HG03280 (cell line): ENCODE results near the gene SAMD11.
"Not testable (repeated sequence)": the region's sequence is repeated elsewhere in the genome, so short reads cannot be mapped to it uniquely, and the experiment has no call there.

Experiments used
- ATAC-seq: cut with Tn5 transposase; IDR thresholded peaks from one replicate; pipeline ENCODE4 v1.9.1; 2021; ENCODE audit warnings: mild to moderate bottlenecking, moderate library complexity; ENCODE audit not compliant: unreplicated experiment

Gene SAMD11, protein sequence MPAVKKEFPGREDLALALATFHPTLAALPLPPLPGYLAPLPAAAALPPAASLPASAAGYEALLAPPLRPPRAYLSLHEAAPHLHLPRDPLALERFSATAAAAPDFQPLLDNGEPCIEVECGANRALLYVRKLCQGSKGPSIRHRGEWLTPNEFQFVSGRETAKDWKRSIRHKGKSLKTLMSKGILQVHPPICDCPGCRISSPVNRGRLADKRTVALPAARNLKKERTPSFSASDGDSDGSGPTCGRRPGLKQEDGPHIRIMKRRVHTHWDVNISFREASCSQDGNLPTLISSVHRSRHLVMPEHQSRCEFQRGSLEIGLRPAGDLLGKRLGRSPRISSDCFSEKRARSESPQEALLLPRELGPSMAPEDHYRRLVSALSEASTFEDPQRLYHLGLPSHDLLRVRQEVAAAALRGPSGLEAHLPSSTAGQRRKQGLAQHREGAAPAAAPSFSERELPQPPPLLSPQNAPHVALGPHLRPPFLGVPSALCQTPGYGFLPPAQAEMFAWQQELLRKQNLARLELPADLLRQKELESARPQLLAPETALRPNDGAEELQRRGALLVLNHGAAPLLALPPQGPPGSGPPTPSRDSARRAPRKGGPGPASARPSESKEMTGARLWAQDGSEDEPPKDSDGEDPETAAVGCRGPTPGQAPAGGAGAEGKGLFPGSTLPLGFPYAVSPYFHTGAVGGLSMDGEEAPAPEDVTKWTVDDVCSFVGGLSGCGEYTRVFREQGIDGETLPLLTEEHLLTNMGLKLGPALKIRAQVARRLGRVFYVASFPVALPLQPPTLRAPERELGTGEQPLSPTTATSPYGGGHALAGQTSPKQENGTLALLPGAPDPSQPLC

DNA sequence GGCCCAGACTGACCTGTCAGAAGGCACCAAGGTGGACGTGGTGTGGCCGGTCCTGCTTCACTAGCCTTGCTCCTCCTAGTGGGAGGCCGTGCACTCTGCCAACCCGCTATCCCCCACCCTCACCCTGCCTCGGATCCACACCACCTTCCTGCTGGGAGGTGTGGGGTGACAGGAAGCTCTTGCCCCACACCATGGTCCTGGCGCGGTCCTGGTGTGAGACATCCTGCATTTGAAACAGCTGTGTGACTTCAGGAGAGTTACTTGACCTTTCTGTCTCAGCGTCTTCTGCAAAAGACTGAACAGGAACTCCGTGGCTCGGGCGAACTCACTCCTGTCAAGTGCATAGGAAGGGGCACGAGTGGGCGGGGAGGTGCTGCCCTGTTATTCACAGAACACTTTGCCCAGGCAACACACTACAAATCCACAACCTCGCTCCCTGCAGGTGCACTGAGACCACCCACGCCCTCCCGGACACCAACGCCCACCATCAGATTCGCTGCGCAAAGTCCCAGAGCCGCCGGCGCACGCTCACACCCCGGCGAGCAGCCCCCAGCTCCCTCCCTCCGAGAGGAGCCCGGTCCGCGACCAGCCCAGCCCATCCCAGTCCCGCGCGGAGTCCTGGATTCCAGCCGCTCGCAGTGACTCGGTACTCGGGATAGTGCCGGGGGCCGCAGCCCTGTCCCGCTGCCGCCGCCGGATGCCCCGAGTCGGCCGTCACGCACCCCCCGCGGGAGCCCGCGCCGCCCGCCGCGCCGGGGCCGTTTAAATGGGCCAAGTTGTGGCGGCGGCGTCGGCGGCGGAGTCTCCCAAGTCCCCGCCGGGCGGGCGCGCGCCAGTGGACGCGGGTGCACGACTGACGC lies at the start of gene SAMD11:
Gene SAMD11, plus strand, starts transcription at position 793 of the 860 bp plus-strand sequence. CDS start 509 bp downstream, outside the sequence.
- no peak for ATAC-seq

DNA sequence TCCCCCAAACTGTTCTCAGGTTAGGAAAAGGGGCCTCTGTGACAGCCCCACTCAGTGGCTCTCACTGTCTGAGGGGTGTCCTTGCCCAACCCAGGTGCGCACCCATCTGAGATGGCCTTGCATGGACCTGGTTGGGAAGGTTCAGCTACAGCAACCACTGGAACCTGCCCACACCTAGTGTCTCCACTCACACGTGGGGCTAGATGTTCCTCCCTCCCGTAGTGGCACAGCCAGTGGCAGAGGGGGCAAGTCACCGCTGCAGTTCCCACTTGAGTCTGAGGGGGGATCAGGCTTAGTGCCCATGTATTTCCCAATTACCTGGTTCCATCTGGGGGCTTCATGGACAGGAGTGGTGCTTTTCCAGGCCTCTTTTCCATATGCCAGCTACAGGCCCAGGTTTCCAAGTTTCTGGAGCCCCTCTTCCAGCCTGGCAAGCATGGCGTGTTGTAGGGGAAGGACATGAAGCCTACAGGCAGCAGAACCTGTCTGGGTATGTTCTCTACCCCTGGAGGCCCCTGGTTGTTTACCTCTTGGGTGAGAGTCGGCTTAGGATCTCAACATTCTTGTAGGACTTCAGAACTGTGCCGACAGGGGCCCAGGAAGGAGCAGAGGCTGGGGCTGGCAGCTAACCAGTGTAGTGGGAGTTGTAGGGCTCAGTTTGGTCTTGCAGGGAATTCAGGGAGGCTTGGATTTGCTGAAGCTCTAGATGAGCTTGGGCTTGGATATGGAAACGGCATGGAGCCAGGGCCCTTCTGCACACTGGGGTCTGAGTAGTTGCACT lies 47.1 kb upstream of the SAMD11 start:
- ATAC-seq, result not testable (repeated sequence)

DNA sequence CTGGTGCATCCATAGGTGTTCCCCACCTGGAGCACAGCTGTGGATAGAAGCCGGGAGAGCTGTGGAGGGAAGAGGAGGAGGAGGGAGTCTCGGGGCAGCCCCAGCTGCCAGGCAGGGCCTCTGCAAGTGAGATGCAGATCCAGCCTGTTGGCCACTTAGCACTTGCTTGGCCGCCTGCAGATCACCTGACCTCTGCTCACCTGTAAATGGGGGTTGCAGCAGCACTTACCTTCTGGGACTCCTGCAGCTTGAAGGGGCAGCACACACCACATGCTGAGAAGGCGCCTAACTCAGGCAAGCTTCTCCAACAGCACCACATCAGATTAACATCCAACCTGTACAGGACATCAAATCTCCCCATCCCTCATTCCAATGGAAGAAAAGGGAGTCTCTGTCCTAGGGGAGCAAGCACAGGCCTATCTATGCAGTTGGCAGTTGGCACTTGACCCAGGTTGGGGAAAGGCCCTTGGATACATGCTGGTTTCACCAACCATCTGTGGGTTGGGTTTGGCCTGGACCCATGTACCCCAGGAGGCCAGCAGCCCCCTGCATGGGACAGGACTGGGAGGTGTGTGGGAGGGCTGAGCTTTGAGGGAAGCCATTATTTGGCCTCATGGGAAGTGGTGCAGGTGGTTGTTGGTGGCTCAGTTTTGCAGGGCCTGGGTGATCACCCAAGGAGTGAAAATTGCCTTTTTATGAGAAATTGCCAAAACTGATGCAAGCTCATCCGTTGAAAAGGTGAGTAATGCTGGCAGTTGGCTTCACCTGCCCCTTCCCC lies 46.3 kb upstream of the SAMD11 start:
- not testable (repeated sequence) for ATAC-seq

DNA sequence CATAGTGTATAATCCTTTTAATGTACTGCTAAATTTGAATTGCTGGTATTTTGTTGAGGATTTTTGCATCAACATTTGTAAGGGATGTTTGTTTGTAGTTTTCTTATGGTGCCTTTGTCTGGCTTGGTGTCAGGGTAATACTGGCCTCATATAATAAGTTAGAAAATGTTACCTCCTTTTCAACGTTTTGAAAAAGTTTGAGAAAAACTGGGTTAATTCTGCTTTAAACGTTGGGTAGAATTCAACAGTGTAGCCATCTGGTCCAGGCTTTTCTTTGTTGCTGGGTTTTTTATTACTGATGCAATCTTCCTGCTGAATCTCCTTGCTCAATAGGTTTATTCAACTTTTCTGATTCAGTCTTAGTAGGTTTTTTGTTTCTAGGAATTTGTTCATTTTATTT lies 43.2 kb upstream of the SAMD11 start:
- ATAC-seq, result not testable (repeated sequence)

DNA sequence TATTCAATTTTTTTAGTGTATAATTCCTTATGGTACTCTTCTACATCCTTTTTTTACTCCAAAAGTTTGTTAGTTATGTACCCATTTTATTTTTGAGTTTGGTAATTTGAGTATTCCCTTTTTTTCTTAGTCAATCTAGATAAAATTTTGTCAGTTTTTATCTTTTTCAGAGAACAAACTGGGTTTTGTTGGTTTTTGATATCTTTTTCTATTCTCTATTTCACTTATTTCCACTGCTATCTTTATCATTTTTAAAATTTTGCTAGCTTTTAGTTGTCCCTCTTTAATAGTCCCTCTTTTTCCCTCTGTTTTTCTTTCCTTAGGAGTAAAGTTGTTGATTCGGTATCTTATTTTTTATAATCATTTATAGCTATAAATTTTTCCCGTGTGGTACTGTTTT lies 42.8 kb upstream of the SAMD11 start:
- not testable (repeated sequence) for ATAC-seq

DNA sequence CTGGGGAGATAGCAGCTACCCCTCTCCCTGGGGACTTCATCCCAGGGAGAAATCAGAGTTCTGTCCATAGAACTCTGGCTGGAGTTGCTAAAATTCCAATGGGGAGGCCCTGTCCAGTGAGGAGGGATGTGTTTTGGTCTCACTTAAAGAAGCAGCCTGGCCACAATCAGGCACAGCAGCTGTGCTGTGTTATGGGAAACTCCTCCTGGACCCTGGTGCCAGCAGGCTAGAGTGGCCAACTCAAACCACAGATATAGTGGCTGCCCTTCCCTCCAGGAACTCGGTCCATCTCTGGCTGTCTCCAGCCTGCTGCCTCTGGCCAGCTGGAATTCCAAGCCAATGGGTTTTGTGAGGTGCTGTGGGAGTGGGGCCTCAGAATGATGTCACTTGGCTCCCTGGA lies 37.4 kb upstream of the SAMD11 start:
- ATAC-seq, result no peak

DNA sequence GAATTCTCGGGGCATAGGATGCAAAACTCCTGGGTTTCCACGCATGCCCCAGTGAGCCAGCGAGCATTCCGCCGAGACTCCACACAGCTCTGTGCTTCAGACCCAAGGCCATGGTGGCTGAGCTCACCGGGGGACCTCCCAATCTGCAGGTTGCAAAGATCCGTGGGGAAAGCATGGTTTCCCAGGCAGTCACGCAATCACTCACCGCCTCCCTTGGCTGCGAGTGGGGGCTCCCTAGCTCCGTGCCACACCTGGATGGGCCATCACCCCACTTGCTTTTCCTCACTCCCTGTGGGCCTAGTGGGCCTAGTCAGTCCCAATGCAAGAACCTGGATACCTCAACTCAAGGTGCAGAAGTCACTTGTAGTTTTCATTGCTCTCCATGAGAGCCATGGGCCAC lies 37.0 kb upstream of the SAMD11 start:
- no peak for ATAC-seq

DNA sequence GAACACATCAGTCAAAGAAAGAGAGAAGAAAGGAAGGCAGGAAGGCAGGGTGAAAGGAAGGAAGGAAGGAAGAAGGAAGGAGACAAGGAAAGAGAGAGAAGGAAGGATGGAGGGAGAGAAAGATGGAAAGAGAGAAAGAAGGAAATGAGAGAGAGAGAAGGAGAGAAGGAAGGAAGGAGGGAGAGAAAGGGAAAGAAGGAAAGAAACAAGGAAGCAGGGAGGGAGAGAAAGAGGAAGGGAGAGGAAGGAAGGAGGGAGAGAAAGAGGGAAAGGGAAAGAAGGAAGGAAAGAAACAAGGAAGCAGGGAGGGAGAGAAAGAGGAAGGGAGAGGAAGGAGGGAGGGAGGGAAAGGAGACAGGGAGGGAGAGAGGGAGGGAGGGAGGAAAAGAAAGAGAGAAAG lies 35.4 kb upstream of the SAMD11 start:
- ATAC-seq, result no peak

DNA sequence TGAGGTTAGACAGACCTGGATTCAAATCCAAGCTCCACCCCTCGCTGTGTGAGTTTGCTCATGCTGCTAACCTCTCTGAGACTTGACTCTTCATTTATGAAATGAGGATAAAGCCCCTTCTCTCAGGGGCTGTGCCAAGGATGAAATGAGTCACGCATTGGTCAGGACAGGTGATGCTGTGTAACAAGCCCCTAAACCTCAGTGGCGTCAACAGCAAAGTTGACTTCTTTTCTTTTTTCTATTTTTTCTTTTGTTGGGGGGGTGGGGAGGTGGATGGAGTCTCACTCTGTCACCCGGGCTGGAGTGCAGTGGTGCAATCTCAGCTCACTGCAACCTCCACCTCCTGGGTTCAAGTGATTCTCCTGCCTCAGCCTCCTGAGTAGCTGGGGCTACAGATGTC lies 33.9 kb upstream of the SAMD11 start:
- ATAC-seq, result not testable (repeated sequence)

DNA sequence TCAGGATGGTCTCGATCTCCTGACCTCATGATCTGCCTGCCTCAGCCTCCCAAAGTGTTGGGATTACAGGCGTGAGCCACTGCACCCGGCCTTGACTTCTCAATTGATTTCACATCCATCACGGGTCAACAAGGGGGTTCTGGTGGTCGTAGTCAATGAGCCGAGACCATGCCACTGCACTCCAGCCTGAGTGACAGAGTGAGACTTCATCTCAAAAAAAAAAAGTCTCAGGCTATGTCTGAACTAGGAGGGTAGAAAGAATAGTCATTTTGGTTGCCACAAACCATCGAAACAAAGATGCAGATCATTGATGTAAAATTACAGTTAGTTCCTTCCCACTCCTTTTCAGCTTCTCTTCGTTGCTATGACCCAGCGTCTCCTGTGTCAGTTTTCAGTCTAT lies 33.5 kb upstream of the SAMD11 start:
- ATAC-seq, result not testable (repeated sequence)

DNA sequence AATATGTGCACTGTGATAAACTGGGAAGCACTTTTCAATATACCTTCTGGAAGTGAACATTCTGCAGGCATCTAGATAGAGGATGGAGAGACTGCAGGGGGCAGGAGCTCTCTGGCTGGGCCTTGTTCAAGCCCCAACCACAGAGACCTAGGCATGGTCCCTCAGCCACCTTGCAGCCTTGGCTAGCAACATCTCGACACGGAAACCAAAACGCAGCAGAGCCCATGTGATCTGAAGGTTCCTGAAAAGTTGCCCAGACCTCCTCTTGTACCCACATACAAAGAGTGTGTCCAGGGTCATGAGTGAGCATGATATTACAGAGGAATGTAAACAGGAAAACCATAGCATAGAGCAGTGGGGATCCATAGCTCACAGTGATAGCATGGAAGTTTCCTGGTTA lies 33.1 kb upstream of the SAMD11 start:
- no peak for ATAC-seq

DNA sequence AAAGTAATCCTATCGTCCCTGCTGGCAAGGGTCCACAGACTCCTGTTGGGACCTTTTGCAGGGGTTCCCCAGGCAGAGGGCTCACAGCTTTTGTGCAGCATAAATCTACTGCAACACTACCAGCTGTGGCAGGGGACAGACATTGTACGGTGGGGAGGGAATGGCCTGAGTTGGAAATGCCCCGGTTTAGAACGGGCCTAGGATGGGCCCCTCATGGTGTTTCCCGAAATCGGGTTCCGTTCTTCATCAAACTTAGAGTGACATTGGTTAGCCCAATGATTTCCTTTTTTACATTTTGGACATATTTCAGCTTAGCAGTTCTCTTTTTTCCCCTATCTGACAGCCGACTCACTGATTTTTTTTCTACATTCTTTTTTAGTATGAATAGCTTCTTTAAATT lies 26.5 kb upstream of the SAMD11 start:
- ATAC-seq, result no peak

DNA sequence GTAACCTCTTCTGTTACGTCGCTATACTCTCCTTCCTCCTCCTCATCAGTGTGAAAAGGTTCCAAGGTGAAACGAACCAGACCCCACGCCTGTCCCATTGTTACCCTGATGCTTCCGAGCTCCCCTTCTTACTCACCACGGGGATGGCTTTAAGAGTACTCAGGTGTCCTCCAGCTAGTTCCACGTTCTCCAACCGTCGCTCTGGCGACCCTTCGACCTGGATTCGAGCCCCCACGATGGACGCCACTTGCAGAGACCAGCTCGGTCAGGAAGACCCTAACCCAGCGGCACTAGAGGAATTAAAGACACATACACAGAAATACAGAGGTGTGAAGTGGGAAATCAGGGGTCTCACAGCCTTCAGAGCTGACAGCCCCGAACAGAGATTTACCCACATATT lies 25.8 kb upstream of the SAMD11 start:
- not testable (repeated sequence) for ATAC-seq

DNA sequence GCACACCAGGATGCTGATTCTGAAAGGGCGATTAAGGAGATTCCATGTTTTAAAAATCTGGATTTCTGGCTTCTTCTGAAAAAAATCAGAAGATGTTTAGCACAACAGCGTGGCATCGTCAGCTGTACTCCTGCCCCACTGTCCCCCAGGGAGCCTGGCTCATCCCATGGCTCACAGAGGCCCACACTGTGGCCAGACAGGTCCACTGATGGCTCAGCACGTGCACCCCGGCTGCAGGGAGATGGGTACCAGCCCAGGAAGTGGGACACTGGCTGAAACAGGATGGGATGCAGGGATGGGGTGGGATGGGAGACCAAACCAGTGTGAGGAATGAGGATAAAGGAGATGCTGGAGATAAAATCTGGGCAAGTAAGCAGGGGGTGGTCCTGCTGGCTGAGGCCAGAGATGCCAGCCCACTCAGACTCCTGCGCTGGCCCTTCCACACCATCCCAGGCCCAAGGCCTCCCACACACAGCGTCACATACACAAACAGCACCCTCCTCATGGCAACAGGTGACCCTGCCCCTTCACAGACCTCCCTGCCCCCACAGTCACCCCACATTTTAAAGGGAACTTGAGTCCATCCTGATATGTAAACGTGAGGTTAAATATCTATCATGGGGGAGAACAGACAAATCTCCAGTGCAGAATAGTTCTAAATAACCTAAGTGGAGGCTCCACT lies 23.9 kb upstream of the SAMD11 start:
- ATAC-seq, result no peak

DNA sequence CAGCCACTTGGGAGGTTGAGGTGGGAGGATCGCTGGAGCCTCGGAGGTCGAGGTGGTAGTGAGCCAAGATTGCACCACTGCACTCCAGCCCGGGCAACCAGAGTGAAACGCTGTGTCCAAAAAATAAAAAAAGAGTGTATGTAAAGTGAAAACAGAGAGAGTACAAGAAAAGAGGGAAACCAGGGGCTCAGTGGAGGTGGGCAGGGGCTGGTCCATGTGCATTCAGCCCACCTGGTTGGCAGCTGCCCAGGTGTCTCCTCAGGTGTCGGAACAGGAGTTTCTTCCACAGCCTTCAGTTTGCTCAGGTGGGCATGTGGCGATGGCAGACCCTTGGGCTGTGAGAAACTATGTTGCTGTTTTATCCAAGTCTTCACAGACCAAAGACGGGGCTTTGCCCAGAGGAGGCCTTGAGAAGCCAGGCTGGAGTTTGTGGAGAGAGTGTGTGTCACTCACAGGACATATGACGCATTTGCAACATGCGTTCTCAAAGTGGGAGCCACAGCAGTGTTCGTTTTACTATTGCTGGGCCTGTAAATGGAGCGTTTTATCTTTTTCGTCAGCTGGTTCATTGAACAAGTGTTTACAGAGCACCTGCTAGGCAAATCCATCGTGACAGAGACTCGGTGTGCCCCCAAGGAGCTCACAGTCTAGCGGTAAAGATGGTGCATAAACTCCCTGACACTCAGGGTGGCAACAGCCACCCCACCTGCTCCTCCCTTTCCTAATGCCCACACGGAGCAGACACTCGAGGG lies 22.4 kb upstream of the SAMD11 start:
- no peak for ATAC-seq

DNA sequence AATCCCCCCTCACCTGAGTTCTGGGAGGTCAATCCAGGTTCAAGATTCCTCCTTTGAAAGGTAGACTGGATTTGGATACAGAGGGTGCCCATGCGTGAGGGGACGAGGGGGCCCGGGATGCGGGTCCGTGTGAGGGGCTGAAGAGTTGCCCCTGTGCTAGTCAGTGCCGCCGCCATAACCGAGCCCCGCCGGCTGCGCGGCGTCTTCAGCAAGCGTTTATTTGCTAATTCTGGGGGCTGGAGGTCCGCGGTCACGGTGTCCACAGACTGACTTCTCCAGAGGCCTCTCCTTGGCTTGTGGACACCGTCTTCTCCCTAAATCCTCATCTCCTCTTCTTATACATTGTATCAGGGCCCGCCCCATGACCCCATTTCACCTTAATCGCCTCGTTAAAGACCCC lies 20.9 kb upstream of the SAMD11 start:
- no peak for ATAC-seq

DNA sequence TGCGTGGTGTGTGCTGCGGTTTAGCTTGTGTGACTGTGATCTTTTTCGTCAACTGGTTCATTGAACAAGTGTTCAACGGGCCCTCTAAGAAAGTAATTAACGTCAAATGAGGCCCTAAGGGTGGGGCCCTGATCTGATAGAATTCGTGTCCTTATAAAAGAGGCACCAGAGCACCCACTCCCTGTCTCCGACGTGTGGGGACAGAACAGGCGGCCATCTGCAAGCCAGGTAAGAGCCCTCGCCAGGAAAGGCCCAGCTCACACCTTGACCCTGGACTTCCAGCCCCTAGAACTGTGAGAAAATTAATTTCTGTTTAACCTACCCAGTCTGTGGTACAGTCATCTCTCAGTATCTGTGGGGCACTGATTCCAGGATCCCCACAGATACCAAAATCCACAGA lies 20.4 kb upstream of the SAMD11 start:
- ATAC-seq, result no peak

DNA sequence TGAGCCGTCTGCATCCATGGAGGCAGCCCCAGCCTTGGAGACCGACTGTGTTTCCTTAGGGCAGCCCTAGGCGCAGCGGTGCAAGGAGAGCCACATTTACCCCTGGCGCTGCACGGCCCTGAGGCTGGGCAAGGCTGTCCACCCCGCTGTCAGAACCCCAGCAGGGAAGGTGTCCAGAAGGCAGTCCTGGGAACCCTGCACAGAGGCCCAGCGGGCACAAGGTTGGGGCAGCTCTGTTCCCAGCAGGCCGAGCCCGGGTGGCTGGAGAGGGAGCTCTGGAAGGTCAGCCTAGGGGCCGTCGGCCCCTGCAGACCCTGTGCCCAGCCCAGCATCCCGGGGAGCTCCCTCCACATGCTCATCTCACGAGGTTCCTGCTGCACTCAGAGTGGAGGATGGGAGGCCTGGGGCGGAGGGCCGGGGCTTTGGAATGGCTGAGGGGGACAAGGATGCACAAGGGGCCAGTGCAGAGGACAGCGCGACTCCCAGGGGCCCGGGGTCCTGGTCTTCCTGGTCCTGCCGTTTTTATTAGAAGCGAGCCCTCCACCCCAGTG lies 19.9 kb upstream of the SAMD11 start:
- no peak for ATAC-seq
